ENCODE measurements around the gene RPS15. TPM values are rescaled to one million over a fixed set of nuclear protein-coding genes. Genes with fewer than 3 reads are reported as not detected.

RPS15 gene
- total RNA-seq, 6 experiments from 2014 or later = 1,047 to 1,358 (median 1,277) TPM

DNA sequence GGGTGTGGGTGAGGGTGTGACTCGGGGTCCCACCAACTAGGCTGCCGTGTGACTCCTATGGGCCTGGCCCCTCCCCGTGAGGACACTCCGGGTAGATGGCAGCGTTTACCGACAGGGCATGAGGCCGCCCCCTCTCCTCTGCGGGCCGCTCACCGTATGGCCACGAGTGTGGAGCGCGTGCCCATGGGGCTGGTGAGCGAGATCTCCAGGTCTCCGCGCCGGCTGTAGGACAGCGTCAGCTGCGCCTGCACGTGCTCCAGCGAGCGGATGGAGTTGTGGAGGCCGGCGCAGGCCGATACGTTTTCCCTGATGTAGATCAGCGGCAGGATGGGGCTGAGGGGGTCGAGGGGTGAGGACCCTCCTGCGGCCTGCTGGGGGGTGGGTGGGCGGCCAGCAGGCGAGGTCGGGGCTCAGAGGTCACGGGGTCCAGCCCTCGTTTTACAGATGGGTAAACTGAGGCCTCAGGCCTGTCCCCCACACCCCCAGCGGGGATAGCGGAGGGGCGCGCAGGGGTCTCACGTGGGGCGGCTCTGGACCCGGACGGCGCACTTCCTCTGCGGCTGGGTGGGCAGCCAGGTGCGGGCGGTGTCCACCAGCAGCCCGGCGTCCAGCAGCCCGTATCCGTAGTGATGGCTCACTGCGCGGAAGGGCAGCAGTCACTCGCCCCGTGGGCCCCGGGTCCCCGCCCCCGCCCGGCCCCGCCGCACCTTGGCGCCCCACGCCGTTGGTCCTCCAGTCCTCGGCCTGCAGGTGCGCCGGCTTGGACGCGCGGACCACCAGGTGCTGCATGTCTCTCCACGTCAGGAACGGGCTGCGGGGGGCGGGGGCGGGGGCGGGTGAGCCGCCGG is 45.2 kb downstream of the RPS15 start:
- H3K4me3 Mint-ChIP-seq = no peak overlapping the region
- TF ChIP-seq, protein P1, sequence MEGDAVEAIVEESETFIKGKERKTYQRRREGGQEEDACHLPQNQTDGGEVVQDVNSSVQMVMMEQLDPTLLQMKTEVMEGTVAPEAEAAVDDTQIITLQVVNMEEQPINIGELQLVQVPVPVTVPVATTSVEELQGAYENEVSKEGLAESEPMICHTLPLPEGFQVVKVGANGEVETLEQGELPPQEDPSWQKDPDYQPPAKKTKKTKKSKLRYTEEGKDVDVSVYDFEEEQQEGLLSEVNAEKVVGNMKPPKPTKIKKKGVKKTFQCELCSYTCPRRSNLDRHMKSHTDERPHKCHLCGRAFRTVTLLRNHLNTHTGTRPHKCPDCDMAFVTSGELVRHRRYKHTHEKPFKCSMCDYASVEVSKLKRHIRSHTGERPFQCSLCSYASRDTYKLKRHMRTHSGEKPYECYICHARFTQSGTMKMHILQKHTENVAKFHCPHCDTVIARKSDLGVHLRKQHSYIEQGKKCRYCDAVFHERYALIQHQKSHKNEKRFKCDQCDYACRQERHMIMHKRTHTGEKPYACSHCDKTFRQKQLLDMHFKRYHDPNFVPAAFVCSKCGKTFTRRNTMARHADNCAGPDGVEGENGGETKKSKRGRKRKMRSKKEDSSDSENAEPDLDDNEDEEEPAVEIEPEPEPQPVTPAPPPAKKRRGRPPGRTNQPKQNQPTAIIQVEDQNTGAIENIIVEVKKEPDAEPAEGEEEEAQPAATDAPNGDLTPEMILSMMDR (IDR thresholded peaks at IDR 0.05) = no peak
- peaks cover 6% of the 10 kb centered on the region for H3K4me1 Mint-ChIP-seq (ENCODE audit: low read depth)
- no peaks in the 10 kb centered on the region for H3K9me3 Mint-ChIP-seq
- no peak overlapping the region for H3K27ac Mint-ChIP-seq
- no peaks in the 10 kb centered on the region; the same call in 1 of the 2 replicates for H3K36me3 Mint-ChIP-seq (ENCODE audit: low read depth)
- peaks cover 3% of the 10 kb centered on the region; the same call in 1 of the 2 replicates for H3K27me3 Mint-ChIP-seq (ENCODE audit: insufficient read depth)
- no peak for DNase-seq

DNA sequence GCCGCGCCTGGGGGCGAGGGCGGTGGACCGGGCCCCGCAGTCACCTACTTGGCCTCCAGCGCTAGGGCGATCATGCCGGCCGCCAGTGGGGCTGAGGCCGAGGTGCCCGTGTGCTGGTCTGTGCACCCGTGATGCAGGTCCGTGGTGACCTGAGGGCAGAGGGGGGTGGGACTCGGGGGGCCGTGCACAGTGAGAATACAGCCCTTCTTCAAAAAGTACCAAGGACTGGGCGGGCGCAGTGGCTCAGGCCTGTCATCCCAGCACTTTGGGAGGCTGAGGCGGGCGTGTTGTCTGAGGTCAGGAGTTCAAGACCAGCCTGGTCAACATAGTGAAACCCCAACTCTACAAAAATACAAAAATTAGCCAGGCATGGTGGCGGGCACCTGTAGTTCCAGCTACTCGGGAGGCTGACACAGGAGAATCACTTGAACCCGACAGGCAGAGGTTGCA is 45.8 kb downstream of the RPS15 start:
- Mint-ChIP-seq H3K36me3 (ENCODE audit: low read depth) (no peaks in the 10 kb centered on the region; the same call in 1 of the 2 replicates), H3K27ac (no peak overlapping the region), H3K4me3 (no peak overlapping the region), H3K4me1 (ENCODE audit: low read depth) (peaks cover 5% of the 10 kb centered on the region), H3K9me3 (no peaks in the 10 kb centered on the region), H3K27me3 (ENCODE audit: insufficient read depth) (peaks cover 2% of the 10 kb centered on the region; the same call in 1 of the 2 replicates)
- no peak for DNase-seq
- TF ChIP-seq, protein P1 (IDR thresholded peaks at IDR 0.05) = no peak

- TF ChIP-seq, protein P1 (IDR thresholded peaks at IDR 0.05) = no peak
- no peaks in the 10 kb centered on the region for H3K9me3 Mint-ChIP-seq
- DNase-seq = no peak
- H3K4me1 Mint-ChIP-seq (ENCODE audit: low read depth) = no peaks in the 10 kb centered on the region; the same call in 1 of the 2 replicates
- no peak overlapping the region for H3K4me3 Mint-ChIP-seq
- H3K36me3 Mint-ChIP-seq (ENCODE audit: low read depth) = no peaks in the 10 kb centered on the region
- no peak overlapping the region for H3K27ac Mint-ChIP-seq
- peaks cover 3% of the 10 kb centered on the region for H3K27me3 Mint-ChIP-seq (ENCODE audit: insufficient read depth)
These were observed 48.8 kb downstream of the RPS15 start for GRCh38 chr19:1486720-1487575.

- no peak overlapping the region for H3K27ac Mint-ChIP-seq
- H3K9me3 Mint-ChIP-seq = no peaks in the 10 kb centered on the region
- H3K27me3 Mint-ChIP-seq (ENCODE audit: insufficient read depth) = peaks cover 2% of the 10 kb centered on the region
- no peaks in the 10 kb centered on the region; the same call in 1 of the 2 replicates for H3K4me1 Mint-ChIP-seq (ENCODE audit: low read depth)
- no peak overlapping the region for H3K4me3 Mint-ChIP-seq
- no peak for DNase-seq
- H3K36me3 Mint-ChIP-seq (ENCODE audit: low read depth) = no peaks in the 10 kb centered on the region
- TF ChIP-seq, protein P1 (IDR thresholded peaks at IDR 0.05) = no peak
These were observed 49.5 kb downstream of the RPS15 start for GRCh38 chr19:1487576-1488281.

DNA sequence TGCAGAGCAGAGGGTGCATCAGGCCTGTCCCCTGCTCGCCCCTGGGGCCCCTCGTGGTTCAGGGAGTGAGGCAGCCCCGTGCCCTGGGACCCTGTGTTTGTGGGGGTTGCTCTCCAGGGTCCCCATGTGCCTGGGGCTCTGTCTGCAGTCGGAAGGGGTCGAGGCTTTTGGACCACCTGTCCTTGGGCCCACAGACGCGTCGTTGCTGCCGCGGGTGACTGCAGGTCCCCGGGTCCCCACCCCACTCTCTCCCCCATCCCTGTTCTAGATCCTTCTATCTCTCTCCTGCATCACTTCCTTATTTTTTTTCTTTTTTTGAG is 50.0 kb downstream of the RPS15 start:
- TF ChIP-seq, protein P1 (IDR thresholded peaks at IDR 0.05) = no peak
- peaks cover 2% of the 10 kb centered on the region for H3K27me3 Mint-ChIP-seq (ENCODE audit: insufficient read depth)
- H3K4me3 Mint-ChIP-seq = no peak overlapping the region
- no peaks in the 10 kb centered on the region for H3K9me3 Mint-ChIP-seq
- no peak for DNase-seq
- H3K36me3 Mint-ChIP-seq (ENCODE audit: low read depth) = no peaks in the 10 kb centered on the region
- no peak overlapping the region for H3K27ac Mint-ChIP-seq
- no peaks in the 10 kb centered on the region; the same call in 1 of the 2 replicates for H3K4me1 Mint-ChIP-seq (ENCODE audit: low read depth)
